GM21390 (cell line): ENCODE results near the gene SYNE4.
"Not testable (repeated sequence)": the region's sequence is repeated elsewhere in the genome, so short reads cannot be mapped to it uniquely, and the experiment has no call there.

Source experiments
- ATAC-seq: cut with Tn5 transposase; IDR thresholded peaks from one replicate; pipeline ENCODE4 v1.9.1; 2021; ENCODE audit not compliant: unreplicated experiment

The SYNE4 gene

GRCh38 chr19:35990771-35991730 is 17.6 kb downstream of the SYNE4 start:
- ATAC-seq: no peak

GRCh38 chr19:35990156-35990555 is 18.5 kb downstream of the SYNE4 start:
- no peak for ATAC-seq

GRCh38 chr19:35988824-35989223 is 19.8 kb downstream of the SYNE4 start:
- no peak for ATAC-seq

GRCh38 chr19:35987571-35987896 is 21.1 kb downstream of the SYNE4 start:
- no peak for ATAC-seq

- no peak for ATAC-seq
Measured at GRCh38 chr19:35986664-35987570, 21.7 kb downstream of the SYNE4 start.

GRCh38 chr19:35986111-35986510 is 22.5 kb downstream of the SYNE4 start:
- ATAC-seq: no peak

GRCh38 chr19:35983177-35983576 is 25.4 kb downstream of the SYNE4 start:
- ATAC-seq: no peak

GRCh38 chr19:35980997-35981396 is 27.6 kb downstream of the SYNE4 start:
- ATAC-seq: not testable (repeated sequence)

- ATAC-seq: no peak
Measured at GRCh38 chr19:35978832-35979365, 29.7 kb downstream of the SYNE4 start.

- ATAC-seq: no peak
Measured at GRCh38 chr19:35978271-35978670, 30.3 kb downstream of the SYNE4 start.

GRCh38 chr19:35977446-35978222 is 31.0 kb downstream of the SYNE4 start:
- ATAC-seq: no peak

- no peak for ATAC-seq
Measured at GRCh38 chr19:35975608-35976214, 32.9 kb downstream of the SYNE4 start.

GRCh38 chr19:35973487-35973886 is 35.1 kb downstream of the SYNE4 start:
- no peak for ATAC-seq

GRCh38 chr19:35966771-35967170 is 41.8 kb downstream of the SYNE4 start:
- ATAC-seq: no peak

GRCh38 chr19:35963514-35963913 is 45.1 kb downstream of the SYNE4 start:
- ATAC-seq: no peak

- ATAC-seq: no peak
Measured at GRCh38 chr19:35960432-35960972, 48.1 kb downstream of the SYNE4 start.

- ATAC-seq: no peak
Measured at GRCh38 chr19:35959968-35960320, 48.7 kb downstream of the SYNE4 start.

- no peak for ATAC-seq
Measured at GRCh38 chr19:35959040-35959967, 49.3 kb downstream of the SYNE4 start.

GRCh38 chr19:35958660-35959039 is 50.0 kb downstream of the SYNE4 start:
- ATAC-seq: no peak
